Stimulated activated CD8-positive, alpha-beta memory T cell treated with anti-CD3 and anti-CD28 coated beads, Interleukin-7, amount 100 ng/mL, for 4 hours (primary cell): Measurements from ENCODE around the gene DAZ2.
"Not testable (repeated sequence)": the region's sequence is repeated elsewhere in the genome, so short reads cannot be mapped to it uniquely, and the experiment has no call there.

ENCODE experiments used
- DNase-seq, 2 donors: peaks; one replicate each; pipeline ENCODE4 v3.0.0-alpha.2; 2020; ENCODE audit warnings: low read depth in 2 of 2

The DAZ2 gene

GRCh38 chrY:23219233-23219632 is at the start of gene DAZ2:
DAZ2 (plus strand) TSS chrY:23219533; CDS start chrY:23219741, 208 bp downstream.
- not testable (repeated sequence) for DNase-seq

- DNase-seq = not testable (repeated sequence)
Measured at GRCh38 chrY:23198908-23199307, 20.4 kb upstream of the DAZ2 start, which contains the start of gene DAZ1. DAZ1 (minus strand) TSS chrY:23199008; CDS start chrY:23198800, 208 bp downstream.

- DNase-seq = not testable (repeated sequence)
Measured at GRCh38 chrY:23207455-23207854, 11.9 kb upstream of the DAZ2 start.

GRCh38 chrY:23209802-23210495 is 9.4 kb upstream of the DAZ2 start:
- DNase-seq = not testable (repeated sequence)

- DNase-seq = not testable (repeated sequence)
Measured at GRCh38 chrY:23210681-23211080, 8.7 kb upstream of the DAZ2 start.
